Epithelial cell of esophagus (primary cell): Measurements from ENCODE around the gene NARS2.
A peak's percentile ranks its signal among the peaks of the same experiment; 100 is the strongest.
"Not testable (repeated sequence)": the region's sequence is repeated elsewhere in the genome, so short reads cannot be mapped to it uniquely, and the experiment has no call there.

Source experiments
- DNase-seq: peaks from one replicate; pipeline ENCODE4 v3.0.0; 2010; ENCODE audit warnings: low read depth
- H3K4me3 ChIP-seq: 2 replicates; pipeline ENCODE4 v1.5.1; 2011; ENCODE audit warnings: mild to moderate bottlenecking, low read length, control low read depth
- TF ChIP-seq, protein P1 (sequence below): IDR thresholded peaks from 2 replicates; pipeline ENCODE4 v1.5.1; 2011; ENCODE audit warnings: low read depth, mild to moderate bottlenecking, low read length, control low read depth, inconsistent platforms; ENCODE audit not compliant: insufficient read depth; ENCODE audit errors: missing control alignments

Gene NARS2

DNA sequence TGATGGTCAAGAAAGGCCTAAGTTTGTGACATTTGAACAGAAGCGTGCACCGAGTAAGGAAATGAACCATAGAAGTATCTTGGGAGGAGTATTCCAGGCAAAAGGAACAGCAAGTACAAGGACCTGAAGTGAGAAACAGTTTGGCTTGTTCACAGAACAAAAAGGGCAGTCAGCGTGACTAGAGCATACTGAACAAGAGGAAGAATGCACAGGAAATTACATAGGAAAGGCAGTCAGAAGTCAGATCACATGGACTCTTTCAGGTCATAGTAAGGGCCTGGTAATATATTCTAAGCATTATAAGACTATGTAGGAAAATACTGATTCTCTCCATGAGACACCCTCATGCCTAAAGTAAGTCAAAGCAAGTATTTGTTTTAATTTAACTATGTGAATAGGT, 104.8 kb downstream of the NARS2 start:
- no peak overlapping the region for H3K4me3 ChIP-seq
- TF ChIP-seq, protein P1, sequence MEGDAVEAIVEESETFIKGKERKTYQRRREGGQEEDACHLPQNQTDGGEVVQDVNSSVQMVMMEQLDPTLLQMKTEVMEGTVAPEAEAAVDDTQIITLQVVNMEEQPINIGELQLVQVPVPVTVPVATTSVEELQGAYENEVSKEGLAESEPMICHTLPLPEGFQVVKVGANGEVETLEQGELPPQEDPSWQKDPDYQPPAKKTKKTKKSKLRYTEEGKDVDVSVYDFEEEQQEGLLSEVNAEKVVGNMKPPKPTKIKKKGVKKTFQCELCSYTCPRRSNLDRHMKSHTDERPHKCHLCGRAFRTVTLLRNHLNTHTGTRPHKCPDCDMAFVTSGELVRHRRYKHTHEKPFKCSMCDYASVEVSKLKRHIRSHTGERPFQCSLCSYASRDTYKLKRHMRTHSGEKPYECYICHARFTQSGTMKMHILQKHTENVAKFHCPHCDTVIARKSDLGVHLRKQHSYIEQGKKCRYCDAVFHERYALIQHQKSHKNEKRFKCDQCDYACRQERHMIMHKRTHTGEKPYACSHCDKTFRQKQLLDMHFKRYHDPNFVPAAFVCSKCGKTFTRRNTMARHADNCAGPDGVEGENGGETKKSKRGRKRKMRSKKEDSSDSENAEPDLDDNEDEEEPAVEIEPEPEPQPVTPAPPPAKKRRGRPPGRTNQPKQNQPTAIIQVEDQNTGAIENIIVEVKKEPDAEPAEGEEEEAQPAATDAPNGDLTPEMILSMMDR: no peak
- DNase-seq: no peak

DNA sequence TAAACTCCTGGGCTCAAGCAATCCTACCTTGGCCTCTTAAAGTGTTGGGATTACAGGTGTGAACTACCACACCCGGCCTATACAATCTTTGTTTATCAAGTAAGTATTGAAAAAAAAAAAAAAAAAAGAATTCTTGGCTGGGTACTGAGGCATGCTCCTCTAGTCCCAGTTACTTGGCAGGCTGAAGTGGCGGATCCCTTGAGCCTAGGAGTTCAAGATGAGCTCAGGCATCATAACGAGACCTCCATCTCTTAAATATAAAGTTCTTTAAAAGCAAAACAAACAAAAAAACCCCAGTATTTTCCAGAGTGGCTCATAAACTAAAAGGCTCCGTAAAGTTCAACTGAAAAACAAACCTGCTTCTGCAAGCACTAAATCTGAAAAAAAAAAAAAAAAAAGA, 106.7 kb downstream of the NARS2 start:
- no peak for DNase-seq
- TF ChIP-seq, protein P1: no peak
- no peak overlapping the region for H3K4me3 ChIP-seq

DNA sequence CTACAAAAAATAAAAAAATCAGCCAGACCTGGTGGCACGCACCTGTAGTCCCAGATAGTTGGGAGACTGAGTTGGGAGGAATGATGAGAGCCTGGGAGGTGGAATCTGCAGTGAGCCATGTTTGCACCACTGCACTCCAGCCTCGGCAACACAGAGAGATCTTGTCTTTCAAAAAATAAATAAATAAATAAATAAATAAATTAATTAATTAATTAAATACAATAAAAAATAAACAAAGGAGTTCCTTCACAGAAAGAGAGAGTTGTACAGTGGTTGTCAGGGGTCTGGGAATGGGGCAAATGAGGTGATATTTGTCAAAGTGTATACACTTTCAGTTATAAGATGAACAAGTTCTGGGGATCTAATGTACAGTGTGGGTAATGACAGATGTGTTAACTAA, 107.3 kb downstream of the NARS2 start:
- DNase-seq: no peak
- TF ChIP-seq, protein P1: no peak
- no peak overlapping the region for H3K4me3 ChIP-seq

GRCh38 chr11:78465169-78465942, 109.3 kb downstream of the NARS2 start:
- DNase-seq: no peak
- H3K4me3 ChIP-seq: no peak overlapping the region
- TF ChIP-seq, protein P1: no peak

GRCh38 chr11:78464787-78465168, 109.9 kb downstream of the NARS2 start:
- not testable (repeated sequence) for H3K4me3 ChIP-seq, DNase-seq

GRCh38 chr11:78460471-78460870, 114.2 kb downstream of the NARS2 start:
- TF ChIP-seq, protein P1: no peak
- peak; percentile 35 for DNase-seq
- H3K4me3 ChIP-seq: no peak overlapping the region

DNA sequence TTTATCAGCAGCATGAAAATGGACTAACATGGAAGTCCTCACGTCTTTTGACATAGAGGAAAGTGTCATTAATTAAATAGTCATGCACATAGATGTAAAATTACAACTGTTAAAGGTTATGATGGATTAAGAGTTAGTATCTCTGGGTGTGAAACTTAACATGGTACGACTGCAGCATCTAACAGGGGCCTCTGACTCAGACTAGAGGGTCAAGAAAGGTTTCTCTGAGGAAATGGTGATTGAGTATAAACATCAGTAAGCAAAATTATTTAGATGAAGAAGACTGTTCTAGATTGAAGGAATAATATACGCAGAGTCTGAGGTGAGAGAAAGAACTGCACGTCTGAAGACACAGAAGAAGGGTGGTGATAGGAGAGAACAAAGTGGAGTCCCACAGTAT, 114.9 kb downstream of the NARS2 start:
- TF ChIP-seq, protein P1: no peak
- DNase-seq: no peak
- H3K4me3 ChIP-seq: no peak overlapping the region

- DNase-seq: no peak
- H3K4me3 ChIP-seq: no peak overlapping the region
- TF ChIP-seq, protein P1: no peak
Measured at GRCh38 chr11:78457448-78457847, 117.2 kb downstream of the NARS2 start.
